ENCODE measurements around the gene TMEM213.

DNA sequence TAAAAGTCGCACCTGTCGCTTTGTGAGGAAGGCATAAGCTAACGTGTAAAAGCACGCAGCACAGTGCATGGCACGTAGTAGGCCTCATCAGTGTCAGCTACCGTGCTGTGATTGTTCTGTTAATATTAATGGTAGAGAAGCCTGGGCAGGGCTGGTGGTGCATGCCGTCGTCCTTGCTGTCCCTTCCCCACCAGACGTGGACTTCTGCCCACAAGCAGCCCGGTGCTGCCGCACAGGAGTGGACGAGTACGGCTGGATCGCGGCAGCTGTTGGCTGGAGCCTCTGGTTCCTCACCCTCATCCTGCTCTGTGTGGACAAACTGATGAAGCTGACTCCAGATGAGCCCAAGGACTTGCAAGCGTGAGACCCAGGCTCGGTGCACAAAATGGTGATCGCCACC, 4.9 kb downstream of the TMEM213 start:
- TF ChIP-seq MXI1 (IDR thresholded peaks at IDR 0.05; ENCODE audit: low read depth, low read length) = no peak
- no peak for TF ChIP-seq ILK (tag; IDR thresholded peaks at IDR 0.05; ENCODE audit: borderline replicate concordance, low read depth)
- TF ChIP-seq ZNF830 (CRISPR knock-in tag; IDR thresholded peaks at IDR 0.05) = no peak
- TF ChIP-seq NELFE (IDR thresholded peaks at IDR 0.05; ENCODE audit: insufficient read depth, insufficient read length) = no peak
- no peak for TF ChIP-seq BCLAF1 (IDR thresholded peaks at IDR 0.05; ENCODE audit: borderline replicate concordance in 1 of 2, control insufficient read depth in 1 of 2, low read depth in 2 of 2, low read length in 1 of 2)
- no peak for TF ChIP-seq E2F1 (CRISPR knock-in tag; IDR thresholded peaks at IDR 0.05)
- TF ChIP-seq TAF1 (IDR thresholded peaks at IDR 0.05; ENCODE audit: control insufficient read depth, extremely low read depth, insufficient read depth, low read length, severe bottlenecking) = no peak
